ENCODE results near the gene PP2D1.
A peak's percentile ranks its signal among the peaks of the same experiment; 100 is the strongest.
"Not testable (repeated sequence)": the region's sequence is repeated elsewhere in the genome, so short reads cannot be mapped to it uniquely, and the experiment has no call there.

Gene PP2D1

GRCh38 chr3:20039765-20040547 is 27.9 kb upstream of the PP2D1 start, which contains the start of gene KAT2B:
Gene KAT2B (plus strand): TSS chr3:20040446. CDS start chr3:20040478, 32 bp downstream.
- DNase-seq = peak; percentile 86

DNA sequence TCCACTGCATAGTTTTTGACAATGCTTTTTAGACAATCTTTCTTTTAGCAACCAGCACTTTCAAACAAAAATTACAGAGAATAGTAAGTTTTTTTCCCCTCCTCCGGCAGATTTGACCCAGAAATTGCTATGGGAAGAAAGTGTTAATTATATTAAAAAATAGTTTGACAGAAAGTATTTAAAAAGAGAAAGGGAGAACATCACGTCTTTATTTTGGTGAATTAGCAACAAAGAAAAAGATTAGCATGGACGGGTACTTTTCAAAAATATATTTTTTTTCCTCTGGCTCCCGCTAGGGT is 27.4 kb upstream of the PP2D1 start:
- no peak for DNase-seq

DNA sequence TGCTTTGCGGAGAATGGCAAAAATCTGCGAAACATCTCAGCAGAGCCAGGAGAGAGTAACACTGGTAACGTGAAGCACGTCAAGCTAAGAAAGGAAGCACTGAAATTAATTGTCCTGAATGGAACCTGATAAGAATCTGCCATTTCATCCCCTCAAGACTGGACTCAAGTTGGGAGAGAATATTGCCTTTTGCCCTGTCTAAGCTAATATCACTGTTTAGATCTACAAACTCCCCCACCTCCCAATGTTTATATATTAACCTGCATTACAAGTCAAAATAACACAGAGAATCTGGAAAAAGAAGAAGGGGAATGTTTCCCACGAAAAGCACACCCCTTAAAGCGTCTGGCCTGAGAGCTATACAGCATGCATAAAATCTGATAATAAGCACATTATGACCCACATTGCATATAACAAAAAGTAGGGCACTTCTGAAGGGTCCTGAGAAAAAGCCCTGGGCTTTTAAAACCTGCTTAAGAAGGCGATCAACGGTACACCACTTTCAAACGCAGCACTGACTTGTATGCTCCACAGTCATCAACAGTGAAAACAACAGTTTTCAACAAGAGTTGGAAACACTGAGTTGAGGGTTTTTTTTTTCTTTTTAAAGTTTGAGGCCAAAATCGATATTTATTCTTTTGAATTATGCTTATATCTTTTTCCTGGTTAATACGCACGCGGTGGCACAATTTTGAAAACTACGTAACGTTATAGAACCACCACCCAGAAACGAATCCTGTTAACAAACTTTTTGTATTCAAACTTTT is 26.8 kb upstream of the PP2D1 start:
- no peak for DNase-seq

DNA sequence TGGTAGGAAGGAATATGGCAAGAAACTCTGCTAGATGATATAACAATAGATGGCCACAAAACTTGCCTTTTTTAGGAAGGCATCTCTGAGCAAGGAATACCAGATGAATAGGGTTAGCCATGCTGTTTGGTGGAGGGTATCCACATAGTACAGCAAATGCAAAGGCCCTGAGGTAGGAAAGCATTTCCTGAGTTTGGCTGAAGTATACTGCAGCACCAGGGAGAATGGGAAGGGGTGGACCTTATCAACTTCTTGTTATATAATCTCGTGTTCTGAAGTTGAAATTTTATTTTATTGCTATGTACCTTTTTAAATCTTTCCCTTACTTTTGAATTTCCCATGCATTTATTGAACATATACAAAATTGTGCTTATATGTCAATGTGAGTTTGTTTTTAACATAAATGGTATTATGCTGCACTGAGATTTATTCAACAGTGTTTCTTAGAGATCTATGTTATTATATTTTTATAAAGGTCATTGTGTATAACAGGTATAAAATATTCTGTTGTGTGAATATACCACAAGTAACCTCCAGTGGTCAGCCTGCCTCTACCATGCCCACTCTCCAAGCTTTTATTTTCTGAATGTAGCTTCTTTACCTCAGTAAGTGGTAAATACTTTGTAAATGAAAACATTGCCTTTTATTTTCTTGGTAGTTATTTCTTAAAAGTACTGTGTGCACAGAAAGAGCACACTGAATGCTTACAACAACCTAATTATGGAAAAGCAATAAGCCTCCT is 25.4 kb upstream of the PP2D1 start:
- no peak for DNase-seq

DNA sequence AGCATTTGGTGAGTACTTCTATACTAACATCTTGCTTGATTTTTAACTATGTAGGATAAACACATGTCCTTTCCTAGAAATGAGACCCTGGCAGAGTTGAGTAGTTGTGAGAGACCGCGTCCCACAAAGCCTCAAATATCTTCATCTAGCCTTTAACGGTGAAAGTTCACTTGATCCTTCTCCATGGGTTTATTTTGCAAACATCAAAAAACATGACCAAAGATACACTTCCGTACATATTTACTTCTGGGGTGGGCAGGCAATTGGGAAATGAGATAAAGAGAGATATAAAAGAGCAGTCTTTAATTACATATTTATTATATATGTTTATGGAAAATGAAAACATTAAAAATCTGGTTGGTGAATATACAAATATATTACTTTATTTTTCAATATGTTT is 23.0 kb upstream of the PP2D1 start:
- DNase-seq = no peak

- DNase-seq = not testable (repeated sequence)
Measured at GRCh38 chr3:20031939-20032338, 19.9 kb upstream of the PP2D1 start.

DNA sequence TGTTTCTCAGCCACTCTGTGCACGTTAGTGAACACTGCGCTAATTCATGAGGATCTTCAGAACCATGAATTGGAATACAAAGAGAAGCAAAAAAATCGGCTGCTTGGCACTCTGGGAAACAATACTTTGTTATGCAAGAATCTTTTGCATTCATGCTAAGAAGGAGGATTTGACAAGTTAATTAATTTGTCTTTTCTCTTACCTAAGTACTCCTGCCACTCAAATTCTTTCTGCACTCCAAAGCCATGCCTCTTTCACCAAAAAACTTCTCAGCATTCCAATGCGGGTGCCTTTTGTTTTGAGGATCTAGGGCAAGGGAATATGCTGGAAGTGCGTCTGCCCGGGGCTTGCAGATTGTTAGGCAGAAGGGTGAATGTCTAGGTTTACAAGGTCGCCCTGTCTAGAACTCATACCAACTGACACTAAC is 16.9 kb upstream of the PP2D1 start:
- no peak for DNase-seq

GRCh38 chr3:20027136-20027535 is 15.1 kb upstream of the PP2D1 start:
- DNase-seq = no peak

DNA sequence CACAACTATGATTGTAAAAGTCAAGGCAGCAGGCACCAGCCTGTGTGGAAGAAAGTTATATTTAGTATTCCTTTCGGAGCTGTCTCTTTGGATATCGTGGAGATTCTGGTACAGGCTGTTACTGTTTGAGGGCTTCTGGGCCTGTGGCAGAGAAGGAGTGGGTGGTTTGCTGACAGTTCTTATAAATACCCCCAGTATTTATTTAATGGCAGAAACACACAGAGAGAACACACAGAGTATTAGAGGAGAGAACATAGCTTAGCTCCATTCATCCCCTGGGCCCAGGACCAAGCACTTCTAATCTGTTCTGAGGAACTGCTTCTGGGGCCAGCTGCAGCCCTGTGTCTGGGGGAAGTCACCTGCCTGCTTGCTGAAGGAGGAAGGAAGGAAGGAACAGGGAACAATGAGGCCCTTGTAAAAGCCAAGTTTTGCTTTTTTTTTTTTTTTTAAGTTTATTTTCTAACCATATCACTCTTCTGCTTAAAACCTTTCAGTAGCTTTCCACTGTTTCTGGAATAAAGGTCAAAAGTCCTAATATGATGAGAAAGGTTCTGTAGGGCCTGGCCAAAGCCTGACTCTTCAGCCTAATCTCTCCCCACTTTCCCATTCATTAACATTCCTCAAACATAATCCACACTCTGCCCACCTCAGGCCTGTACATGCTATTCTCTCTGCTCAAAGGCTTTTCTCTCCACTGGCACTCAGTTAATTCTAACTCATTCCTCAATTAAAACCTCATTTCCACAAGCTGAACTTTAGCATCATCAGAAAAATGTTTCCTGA is 11.8 kb upstream of the PP2D1 start:
- no peak for DNase-seq

DNA sequence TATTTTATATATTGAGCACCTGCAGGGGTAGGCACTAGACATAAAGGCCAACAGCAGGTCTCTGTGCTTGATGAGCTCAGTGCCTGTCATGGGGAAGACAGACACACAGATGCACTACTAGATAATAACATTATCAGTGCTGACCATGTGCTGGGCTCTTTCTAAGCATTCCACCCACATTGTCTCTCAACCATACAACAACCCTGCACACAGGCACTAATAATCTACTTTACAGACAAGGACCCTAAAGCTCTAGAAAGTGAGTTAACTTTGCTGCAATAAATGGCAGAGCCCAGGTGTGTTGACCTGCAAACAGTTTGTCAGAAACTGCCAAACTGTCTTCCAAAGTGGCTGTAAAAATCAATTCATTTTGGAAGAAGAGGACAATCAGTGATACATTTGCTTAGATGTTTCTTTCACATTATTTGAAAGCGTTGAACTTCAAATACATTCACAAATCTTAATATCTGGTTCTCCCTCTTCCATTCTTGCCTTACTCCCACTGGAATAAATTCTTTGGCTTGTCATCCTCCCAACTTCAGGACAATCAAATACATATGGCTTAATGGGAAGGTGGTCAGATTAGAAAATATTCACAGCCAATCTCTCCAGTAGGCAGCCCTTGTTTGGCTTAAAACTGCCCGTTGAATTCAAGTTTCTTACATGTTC is 11.0 kb upstream of the PP2D1 start:
- no peak for DNase-seq

GRCh38 chr3:20016076-20016475 is 4.0 kb upstream of the PP2D1 start:
- DNase-seq = not testable (repeated sequence)

DNA sequence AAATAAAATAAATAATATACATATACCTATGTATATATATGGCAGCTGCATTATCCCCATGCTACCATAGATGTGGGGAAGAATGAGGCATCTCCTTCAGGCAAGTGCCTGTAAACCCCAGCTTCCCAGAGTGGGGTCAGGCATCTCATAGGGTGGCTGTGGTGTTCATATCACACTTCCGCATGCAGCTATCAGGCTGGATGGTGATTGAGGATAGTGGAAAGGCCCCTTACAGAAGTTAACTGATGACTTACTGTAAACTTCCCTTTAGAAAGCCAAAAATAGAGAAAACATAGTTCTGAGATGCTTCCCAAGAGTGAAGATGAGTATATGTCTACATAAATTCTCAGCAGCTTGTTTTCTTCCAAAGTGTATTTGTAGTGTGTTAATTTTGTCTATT is 3.5 kb upstream of the PP2D1 start:
- no peak for DNase-seq

- DNase-seq = no peak
Measured at GRCh38 chr3:20013396-20013795, 1.3 kb upstream of the PP2D1 start.

GRCh38 chr3:20008646-20009045 is 3.4 kb downstream of the PP2D1 start:
- no peak for DNase-seq

DNA sequence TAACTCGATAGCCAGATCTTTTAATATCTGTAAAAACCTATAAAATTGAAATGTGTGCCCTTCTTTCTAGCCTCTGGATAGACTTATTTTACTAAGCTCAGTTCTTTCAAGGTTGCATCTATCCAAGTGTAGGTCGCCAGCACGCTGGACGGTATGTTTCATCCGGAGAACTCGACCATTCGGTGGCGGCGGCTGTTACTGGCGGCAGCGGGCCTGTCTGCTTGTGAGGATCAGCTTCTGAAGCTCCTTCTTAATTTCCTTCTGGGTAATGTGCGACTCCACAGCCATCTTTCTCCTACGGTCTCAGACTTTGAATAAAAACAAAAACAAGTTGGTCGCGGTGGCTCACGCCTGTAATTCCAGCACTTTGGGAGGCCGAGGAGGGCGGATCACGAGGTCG is 4.1 kb downstream of the PP2D1 start:
- DNase-seq = no peak

DNA sequence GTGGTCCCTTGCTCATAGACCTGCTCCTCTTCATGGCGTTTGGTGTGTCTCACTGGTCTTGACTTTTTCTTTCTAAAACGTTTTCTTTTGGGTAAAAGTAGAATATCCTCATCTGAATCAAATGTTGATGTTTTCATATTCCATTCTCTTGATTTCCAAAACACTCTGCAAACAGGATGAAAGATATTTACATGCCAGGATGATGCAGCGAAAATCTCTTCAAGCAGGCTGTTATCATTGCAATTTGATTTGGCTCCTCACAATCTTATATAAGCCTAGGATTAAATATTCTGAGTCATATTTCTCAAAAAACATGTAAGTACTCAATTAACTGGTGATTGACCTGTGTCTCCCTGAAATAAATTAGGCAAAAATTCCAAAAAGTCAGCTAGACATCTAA is 10.1 kb downstream of the PP2D1 start:
- no peak for DNase-seq

- no peak for DNase-seq
Measured at GRCh38 chr3:19997502-19997901, 14.6 kb downstream of the PP2D1 start.

- no peak for DNase-seq
Measured at GRCh38 chr3:19994796-19995195, 17.3 kb downstream of the PP2D1 start.

- not testable (repeated sequence) for DNase-seq
Measured at GRCh38 chr3:19988904-19989303, 23.2 kb downstream of the PP2D1 start.

DNA sequence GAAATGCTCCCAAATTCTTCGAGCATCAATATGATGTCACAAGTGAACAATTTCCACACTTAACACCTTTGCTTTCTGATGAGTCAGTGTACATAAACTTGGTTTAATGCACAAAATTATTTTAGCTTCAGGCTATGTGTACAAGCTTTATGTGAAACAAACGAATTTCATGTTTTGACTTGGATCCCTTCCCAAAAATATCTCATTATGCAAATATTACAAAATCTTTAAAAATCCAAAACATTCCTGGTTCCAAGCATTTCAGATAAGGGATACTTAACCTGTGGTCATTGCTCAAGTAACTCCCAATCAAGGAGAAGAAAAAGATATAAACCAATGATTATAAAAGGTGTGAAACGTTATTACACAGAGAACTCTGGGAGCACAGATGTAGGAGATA is 40.0 kb downstream of the PP2D1 start:
- DNase-seq = no peak

DNA sequence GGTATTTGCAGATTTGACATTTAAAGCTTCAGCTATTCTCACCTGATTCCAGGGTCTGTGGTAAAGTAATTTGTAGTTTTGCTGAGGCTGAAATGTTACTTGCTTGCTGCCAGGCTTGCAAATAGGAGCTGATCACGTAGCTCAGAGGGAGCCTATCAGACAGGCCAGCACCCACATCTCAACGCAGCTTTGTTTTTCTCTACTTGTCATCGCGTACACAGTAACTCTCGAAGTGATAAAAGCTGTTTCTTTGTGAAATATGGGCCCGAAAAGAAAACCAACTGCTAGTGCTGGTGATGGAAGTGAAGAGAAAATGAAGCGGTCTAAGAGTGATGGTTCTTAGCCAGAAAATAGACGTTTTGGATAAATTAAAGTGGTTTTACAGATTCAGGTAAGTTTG is 41.7 kb downstream of the PP2D1 start:
- no peak for DNase-seq

GRCh38 chr3:19967812-19968211 is 44.3 kb downstream of the PP2D1 start:
- no peak for DNase-seq

All from CD4-positive, alpha-beta T cell treated with Interleukin-15 for 1 hour (primary cell).